Measurements from ENCODE around the gene MRTFA.

DNA sequence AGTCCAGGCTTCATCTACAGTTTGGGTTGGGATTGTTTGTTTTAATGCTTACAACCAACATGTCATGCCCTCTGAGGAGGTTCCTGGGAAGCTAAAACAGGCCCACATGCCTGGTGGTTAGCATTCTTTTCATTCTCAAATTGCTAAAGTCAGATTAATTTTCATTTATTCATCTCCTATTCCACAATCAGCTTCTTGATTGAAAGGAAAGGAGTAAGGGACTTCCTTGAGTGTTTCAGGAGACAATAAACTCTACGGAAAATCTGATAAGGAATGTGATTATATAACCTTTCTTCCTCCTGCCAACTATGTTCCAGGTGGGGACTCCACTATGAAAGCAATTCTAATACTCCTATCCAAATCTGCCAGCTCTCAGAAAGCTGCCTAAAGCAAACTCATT lies 30.8 kb downstream of the MRTFA start:
- TF ChIP-seq POLR2A (IDR thresholded peaks at IDR 0.05; ENCODE audit: borderline replicate concordance, extremely low read depth, insufficient read depth, insufficient read length) (no peak), SRF (IDR thresholded peaks at IDR 0.05; ENCODE audit: low read depth) (no peak), EGR1 (IDR thresholded peaks at IDR 0.05; ENCODE audit: low read depth) (no peak), EZH2phosphoT487 (IDR thresholded peaks at IDR 0.05; ENCODE audit: borderline replicate concordance) (no peak), SP1 (IDR thresholded peaks at IDR 0.05; ENCODE audit: low read depth) (no peak), TCF7L2 (IDR thresholded peaks at IDR 0.05; ENCODE audit: borderline replicate concordance, extremely low read depth, insufficient read depth, insufficient read length) (no peak), POLR2AphosphoS5 (IDR thresholded peaks at IDR 0.05; ENCODE audit: low read depth, low read length) (no peak), YY1 (IDR thresholded peaks at IDR 0.05; ENCODE audit: extremely low read depth, insufficient replicate concordance, low read depth, low read length) (no peak), EZH2 (IDR thresholded peaks at IDR 0.05) (no peak), SIN3A (IDR thresholded peaks at IDR 0.05; ENCODE audit: low read depth) (no peak)
- TF ChIP-seq, protein P1, sequence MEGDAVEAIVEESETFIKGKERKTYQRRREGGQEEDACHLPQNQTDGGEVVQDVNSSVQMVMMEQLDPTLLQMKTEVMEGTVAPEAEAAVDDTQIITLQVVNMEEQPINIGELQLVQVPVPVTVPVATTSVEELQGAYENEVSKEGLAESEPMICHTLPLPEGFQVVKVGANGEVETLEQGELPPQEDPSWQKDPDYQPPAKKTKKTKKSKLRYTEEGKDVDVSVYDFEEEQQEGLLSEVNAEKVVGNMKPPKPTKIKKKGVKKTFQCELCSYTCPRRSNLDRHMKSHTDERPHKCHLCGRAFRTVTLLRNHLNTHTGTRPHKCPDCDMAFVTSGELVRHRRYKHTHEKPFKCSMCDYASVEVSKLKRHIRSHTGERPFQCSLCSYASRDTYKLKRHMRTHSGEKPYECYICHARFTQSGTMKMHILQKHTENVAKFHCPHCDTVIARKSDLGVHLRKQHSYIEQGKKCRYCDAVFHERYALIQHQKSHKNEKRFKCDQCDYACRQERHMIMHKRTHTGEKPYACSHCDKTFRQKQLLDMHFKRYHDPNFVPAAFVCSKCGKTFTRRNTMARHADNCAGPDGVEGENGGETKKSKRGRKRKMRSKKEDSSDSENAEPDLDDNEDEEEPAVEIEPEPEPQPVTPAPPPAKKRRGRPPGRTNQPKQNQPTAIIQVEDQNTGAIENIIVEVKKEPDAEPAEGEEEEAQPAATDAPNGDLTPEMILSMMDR (IDR thresholded peaks at IDR 0.05 in 2 of 3, conservative IDR thresholded peaks at IDR 0.05 in 1 of 3; ENCODE audit: borderline replicate concordance in 1 of 3, insufficient read depth in 1 of 3, low read depth in 2 of 3, low read length in 2 of 3), result no peak
- TF ChIP-seq, protein P2, sequence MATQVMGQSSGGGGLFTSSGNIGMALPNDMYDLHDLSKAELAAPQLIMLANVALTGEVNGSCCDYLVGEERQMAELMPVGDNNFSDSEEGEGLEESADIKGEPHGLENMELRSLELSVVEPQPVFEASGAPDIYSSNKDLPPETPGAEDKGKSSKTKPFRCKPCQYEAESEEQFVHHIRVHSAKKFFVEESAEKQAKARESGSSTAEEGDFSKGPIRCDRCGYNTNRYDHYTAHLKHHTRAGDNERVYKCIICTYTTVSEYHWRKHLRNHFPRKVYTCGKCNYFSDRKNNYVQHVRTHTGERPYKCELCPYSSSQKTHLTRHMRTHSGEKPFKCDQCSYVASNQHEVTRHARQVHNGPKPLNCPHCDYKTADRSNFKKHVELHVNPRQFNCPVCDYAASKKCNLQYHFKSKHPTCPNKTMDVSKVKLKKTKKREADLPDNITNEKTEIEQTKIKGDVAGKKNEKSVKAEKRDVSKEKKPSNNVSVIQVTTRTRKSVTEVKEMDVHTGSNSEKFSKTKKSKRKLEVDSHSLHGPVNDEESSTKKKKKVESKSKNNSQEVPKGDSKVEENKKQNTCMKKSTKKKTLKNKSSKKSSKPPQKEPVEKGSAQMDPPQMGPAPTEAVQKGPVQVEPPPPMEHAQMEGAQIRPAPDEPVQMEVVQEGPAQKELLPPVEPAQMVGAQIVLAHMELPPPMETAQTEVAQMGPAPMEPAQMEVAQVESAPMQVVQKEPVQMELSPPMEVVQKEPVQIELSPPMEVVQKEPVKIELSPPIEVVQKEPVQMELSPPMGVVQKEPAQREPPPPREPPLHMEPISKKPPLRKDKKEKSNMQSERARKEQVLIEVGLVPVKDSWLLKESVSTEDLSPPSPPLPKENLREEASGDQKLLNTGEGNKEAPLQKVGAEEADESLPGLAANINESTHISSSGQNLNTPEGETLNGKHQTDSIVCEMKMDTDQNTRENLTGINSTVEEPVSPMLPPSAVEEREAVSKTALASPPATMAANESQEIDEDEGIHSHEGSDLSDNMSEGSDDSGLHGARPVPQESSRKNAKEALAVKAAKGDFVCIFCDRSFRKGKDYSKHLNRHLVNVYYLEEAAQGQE (IDR thresholded peaks at IDR 0.05; ENCODE audit: low read depth), result no peak
- TF ChIP-seq, protein P3, sequence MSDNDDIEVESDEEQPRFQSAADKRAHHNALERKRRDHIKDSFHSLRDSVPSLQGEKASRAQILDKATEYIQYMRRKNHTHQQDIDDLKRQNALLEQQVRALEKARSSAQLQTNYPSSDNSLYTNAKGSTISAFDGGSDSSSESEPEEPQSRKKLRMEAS (IDR thresholded peaks at IDR 0.05), result no peak
- TF ChIP-seq, protein P4, sequence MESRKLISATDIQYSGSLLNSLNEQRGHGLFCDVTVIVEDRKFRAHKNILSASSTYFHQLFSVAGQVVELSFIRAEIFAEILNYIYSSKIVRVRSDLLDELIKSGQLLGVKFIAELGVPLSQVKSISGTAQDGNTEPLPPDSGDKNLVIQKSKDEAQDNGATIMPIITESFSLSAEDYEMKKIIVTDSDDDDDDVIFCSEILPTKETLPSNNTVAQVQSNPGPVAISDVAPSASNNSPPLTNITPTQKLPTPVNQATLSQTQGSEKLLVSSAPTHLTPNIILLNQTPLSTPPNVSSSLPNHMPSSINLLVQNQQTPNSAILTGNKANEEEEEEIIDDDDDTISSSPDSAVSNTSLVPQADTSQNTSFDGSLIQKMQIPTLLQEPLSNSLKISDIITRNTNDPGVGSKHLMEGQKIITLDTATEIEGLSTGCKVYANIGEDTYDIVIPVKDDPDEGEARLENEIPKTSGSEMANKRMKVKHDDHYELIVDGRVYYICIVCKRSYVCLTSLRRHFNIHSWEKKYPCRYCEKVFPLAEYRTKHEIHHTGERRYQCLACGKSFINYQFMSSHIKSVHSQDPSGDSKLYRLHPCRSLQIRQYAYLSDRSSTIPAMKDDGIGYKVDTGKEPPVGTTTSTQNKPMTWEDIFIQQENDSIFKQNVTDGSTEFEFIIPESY (IDR thresholded peaks at IDR 0.05; ENCODE audit: extremely low read depth, insufficient replicate concordance, low read length), result no peak
